MCF 10A (cell line): ENCODE results near the gene CTTNBP2NL. TPM values are rescaled to one million over a fixed set of nuclear protein-coding genes. Genes with fewer than 3 reads are reported as not detected.

ENCODE experiments used
- Bru-seq: library from RNA; stranded (reverse); fragments of 400-500 nt; gene quantifications from one replicate; lab custom pipeline; 2021; lab: Mats Ljungman, UMichigan
- BruChase-seq, 2 experiments: library from RNA; stranded (reverse); fragments of 400-500 nt; gene quantifications; one replicate each; lab custom pipeline; 2021; lab: Mats Ljungman, UMichigan
- BruUV-seq: library from RNA; stranded (reverse); fragments of 400-500 nt; replicated peaks from 2 replicates; lab custom pipeline; 2021; lab: Mats Ljungman, UMichigan
- CTCF ChIA-PET: fragments of 300-600 bp; sonication (Branson Sonifier 250); formaldehyde crosslinking; extraction: SDS; loops from one replicate; lab custom pipeline; 2021; ENCODE audit warnings: antibody characterized with exemption, inconsistent platforms; lab: Yijun Ruan, JAX
- POLR2A ChIA-PET: fragments of 300-600, 350-650 bp; sonication (Branson Sonifier 250); formaldehyde crosslinking; extraction: SDS; loops from one replicate; lab custom pipeline; 2020; ENCODE audit warnings: antibody characterized with exemption, inconsistent platforms; lab: Yijun Ruan, JAX
- DNase-seq: peaks from one replicate; pipeline ENCODE4 v3.0.0-alpha.2; 2018; ENCODE audit not compliant: unreplicated experiment
- H3K27ac Mint-ChIP-seq: one replicate; pipeline ENCODE4 v1.8.0; 2022; ENCODE audit warnings: mild to moderate bottlenecking, low read depth, mixed read lengths; ENCODE audit not compliant: unreplicated experiment
- H3K27me3 Mint-ChIP-seq: one replicate; pipeline ENCODE4 v1.8.0; 2022; ENCODE audit warnings: mixed read lengths; ENCODE audit not compliant: insufficient read depth, unreplicated experiment
- H3K36me3 Mint-ChIP-seq: one replicate; pipeline ENCODE4 v1.8.0; 2022; ENCODE audit warnings: mild to moderate bottlenecking, moderate library complexity, mixed read lengths; ENCODE audit not compliant: insufficient read depth, unreplicated experiment
- H3K4me1 Mint-ChIP-seq: one replicate; pipeline ENCODE4 v1.8.0; 2022; ENCODE audit warnings: mixed read lengths; ENCODE audit not compliant: insufficient read depth, unreplicated experiment
- H3K4me3 Mint-ChIP-seq: one replicate; pipeline ENCODE4 v1.8.0; 2022; ENCODE audit warnings: mild to moderate bottlenecking, moderate library complexity, mixed read lengths; ENCODE audit not compliant: unreplicated experiment
- H3K9me3 Mint-ChIP-seq: one replicate; pipeline ENCODE4 v1.8.0; 2022; ENCODE audit warnings: mixed read lengths; ENCODE audit not compliant: unreplicated experiment
- CTCF ChIP-seq: fragments of 200-600 bp; IDR thresholded peaks from one replicate; pipeline ENCODE4 v1.8.0; 2022; ENCODE audit warnings: antibody characterized with exemption, mild to moderate bottlenecking; ENCODE audit not compliant: unreplicated experiment
- intact Hi-C: fragments of 100-400 bp; cut with micrococcal nuclease; formaldehyde crosslinking; loops from 2 replicates; pipeline ENCODE4 v1.14.1; 2022
- long read RNA-seq: library from polyadenylated mRNA; stranded (forward); transcript quantifications from one replicate; pipeline ENCODE4 v2.0.0, GENCODE V29; 2022
- total RNA-seq: library from RNA; stranded (reverse); gene quantifications from 2 replicates; pipeline ENCODE4 v1.2.3, GENCODE V29; 2022

CTTNBP2NL gene
- total RNA-seq: 41.3 and 48.8 TPM in 2 replicates
- percentile 84 among the genes with signal in this experiment for Bru-seq, nascent RNA
- BruChase-seq, experiment 1, labeled RNA remaining after a 6-hour chase: percentile 73 among the genes with signal in this experiment
- percentile 82 among the genes with signal in this experiment for BruChase-seq, experiment 2, labeled RNA remaining after a 2-hour chase
- long read RNA-seq, full-length matches to known transcripts: 47 of 83 reads
- long read RNA-seq, partial matches to known transcripts: 21 of 83 reads
- long read RNA-seq, other reads (novel, unspliced or antisense): 15 of 83 reads

- POLR2A ChIA-PET: interaction anchor here (0.6 to 5.2 kb wide), 18 partner anchors 11 to 1988 kb away, joined by 3 to 65 read pairs (median 6); partner anchors contain the start of genes CAPZA1, MOV10, PPM1J and RHOC
- DNase-seq: peak; percentile 97
- TSS peak; percentile 27 for BruUV-seq
- Mint-ChIP-seq H3K27ac (peak within 1 kb of the TSS; percentile 98), H3K9me3 (no peaks in the 10 kb centered on the region), H3K4me1 (peaks cover 53% of the 10 kb centered on the region), H3K4me3 (peak within 1 kb of the TSS; percentile 98), H3K27me3 (no peaks in the 10 kb centered on the region), H3K36me3 (peaks cover 5% of the 10 kb centered on the region)
- CTCF ChIA-PET: interaction anchor here (1.6 to 2.8 kb wide), 3 partner anchors 26 to 312 kb away, joined by 3 to 26 read pairs (median 5); no protein-coding TSS in a partner anchor
- intact Hi-C loops: no loop called here
- TF ChIP-seq CTCF: no peak
These were observed at the start of gene CTTNBP2NL for GRCh38 chr1:112395821-112396652. Gene CTTNBP2NL, plus strand, starts transcription at chr1:112396214. Its CDS starts 19,952 bp downstream, at chr1:112416166.

GRCh38 chr1:112346801-112347350, 49.1 kb upstream of the CTTNBP2NL start:
- Mint-ChIP-seq H3K4me1 (no peaks in the 10 kb centered on the region), H3K4me3 (no peak overlapping the region), H3K27ac (no peak overlapping the region), H3K27me3 (peaks cover 20% of the 10 kb centered on the region), H3K9me3 (peaks cover 14% of the 10 kb centered on the region), H3K36me3 (peaks cover 8% of the 10 kb centered on the region)
- CTCF ChIA-PET: interaction anchor here (1.7 to 5.0 kb wide), 5 partner anchors 9 to 48 kb away, joined by 6 to 27 read pairs (median 11); no protein-coding TSS in a partner anchor
- intact Hi-C loops: no loop called here
- no TSS peak for BruUV-seq
- no peak for TF ChIP-seq CTCF
- POLR2A ChIA-PET: no interaction called here
- DNase-seq: no peak

GRCh38 chr1:112356765-112357164, 39.2 kb upstream of the CTTNBP2NL start:
- no peak for TF ChIP-seq CTCF
- H3K27ac Mint-ChIP-seq: no peak overlapping the region
- no peak for DNase-seq
- BruUV-seq: no TSS peak
- peaks cover 6% of the 10 kb centered on the region for H3K36me3 Mint-ChIP-seq
- intact Hi-C loops: no loop called here
- H3K9me3 Mint-ChIP-seq: no peaks in the 10 kb centered on the region
- no peaks in the 10 kb centered on the region for H3K27me3 Mint-ChIP-seq
- H3K4me3 Mint-ChIP-seq: no peak overlapping the region
- CTCF ChIA-PET: interaction anchor here (0.7 to 7.6 kb wide), 8 partner anchors 11 to 351 kb away, joined by 3 to 137 read pairs (median 8); no protein-coding TSS in a partner anchor
- POLR2A ChIA-PET: no interaction called here
- H3K4me1 Mint-ChIP-seq: peaks cover 31% of the 10 kb centered on the region
